Measurements from ENCODE around the gene ROPN1.

DNA sequence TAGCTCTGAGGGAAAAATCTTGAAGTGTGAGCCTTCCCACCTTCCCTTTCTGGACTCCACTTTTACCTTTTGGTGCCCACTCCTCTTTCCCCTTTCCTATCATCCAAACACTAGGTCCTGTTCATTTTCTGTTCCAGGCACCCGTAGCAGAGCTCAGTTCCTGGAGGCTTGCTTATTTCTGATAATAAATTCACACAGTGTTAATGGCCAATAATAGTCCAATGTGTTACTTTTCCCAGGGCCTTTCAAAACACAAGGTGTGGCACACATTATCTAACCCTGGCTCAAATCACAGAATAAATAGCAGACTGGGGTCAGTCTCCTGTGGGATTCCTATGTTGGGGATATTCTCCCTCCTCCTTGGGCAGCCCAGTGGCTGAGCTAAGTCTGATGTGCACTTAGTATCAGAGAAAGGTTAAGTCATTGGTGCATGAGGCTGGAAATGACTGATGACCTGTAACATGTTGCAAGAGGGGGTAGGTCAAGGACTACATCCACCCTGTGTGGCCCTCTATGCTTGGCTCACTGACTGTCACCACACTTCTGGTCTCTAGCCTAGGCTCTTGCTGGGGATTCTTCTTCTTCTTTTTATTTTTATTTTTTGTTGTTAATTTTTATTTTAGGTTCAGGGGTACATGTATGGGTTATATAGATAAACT lies 43.7 kb upstream of the ROPN1 start:
- TF ChIP-seq, protein P1, sequence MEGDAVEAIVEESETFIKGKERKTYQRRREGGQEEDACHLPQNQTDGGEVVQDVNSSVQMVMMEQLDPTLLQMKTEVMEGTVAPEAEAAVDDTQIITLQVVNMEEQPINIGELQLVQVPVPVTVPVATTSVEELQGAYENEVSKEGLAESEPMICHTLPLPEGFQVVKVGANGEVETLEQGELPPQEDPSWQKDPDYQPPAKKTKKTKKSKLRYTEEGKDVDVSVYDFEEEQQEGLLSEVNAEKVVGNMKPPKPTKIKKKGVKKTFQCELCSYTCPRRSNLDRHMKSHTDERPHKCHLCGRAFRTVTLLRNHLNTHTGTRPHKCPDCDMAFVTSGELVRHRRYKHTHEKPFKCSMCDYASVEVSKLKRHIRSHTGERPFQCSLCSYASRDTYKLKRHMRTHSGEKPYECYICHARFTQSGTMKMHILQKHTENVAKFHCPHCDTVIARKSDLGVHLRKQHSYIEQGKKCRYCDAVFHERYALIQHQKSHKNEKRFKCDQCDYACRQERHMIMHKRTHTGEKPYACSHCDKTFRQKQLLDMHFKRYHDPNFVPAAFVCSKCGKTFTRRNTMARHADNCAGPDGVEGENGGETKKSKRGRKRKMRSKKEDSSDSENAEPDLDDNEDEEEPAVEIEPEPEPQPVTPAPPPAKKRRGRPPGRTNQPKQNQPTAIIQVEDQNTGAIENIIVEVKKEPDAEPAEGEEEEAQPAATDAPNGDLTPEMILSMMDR (IDR thresholded peaks at IDR 0.05; ENCODE audit: low read depth, low read length, poor library complexity, severe bottlenecking), result no peak
- no peak for TF ChIP-seq EZH2phosphoT487 (IDR thresholded peaks at IDR 0.05; ENCODE audit: borderline replicate concordance, low read length)
